ENCODE data around the gene DNAI7. TPM values are rescaled to one million over a fixed set of nuclear protein-coding genes. Genes with fewer than 3 reads are reported as not detected.

The DNAI7 gene
- not detected in 2 replicates for total RNA-seq

GRCh38 chr12:25195056-25195971 is at the start of gene DNAI7, which contains the start of gene ETFRF1:
TSS of gene DNAI7 (minus strand) at chr12:25195160. CDS start at chr12:25195078, 82 bp downstream.
TSS of gene ETFRF1 (plus strand) at chr12:25195237. CDS start at chr12:25203957, 8,720 bp downstream.
- peak; percentile 98 to 99 for DNase-seq (ENCODE audit: low read depth in 2 of 2)

GRCh38 chr12:25243680-25243990 is 48.7 kb upstream of the DNAI7 start:
- no peak for DNase-seq (ENCODE audit: low read depth in 2 of 2)

GRCh38 chr12:25242981-25243679 is 48.2 kb upstream of the DNAI7 start:
- peak; percentile 28 to 67 for DNase-seq (ENCODE audit: low read depth in 2 of 2)

- DNase-seq (ENCODE audit: low read depth in 2 of 2): peak; percentile 67 to 76
These were observed 46.4 kb upstream of the DNAI7 start for GRCh38 chr12:25241167-25242020.

GRCh38 chr12:25236626-25237025 is 41.7 kb upstream of the DNAI7 start:
- no peak for DNase-seq (ENCODE audit: low read depth in 2 of 2)

DNA sequence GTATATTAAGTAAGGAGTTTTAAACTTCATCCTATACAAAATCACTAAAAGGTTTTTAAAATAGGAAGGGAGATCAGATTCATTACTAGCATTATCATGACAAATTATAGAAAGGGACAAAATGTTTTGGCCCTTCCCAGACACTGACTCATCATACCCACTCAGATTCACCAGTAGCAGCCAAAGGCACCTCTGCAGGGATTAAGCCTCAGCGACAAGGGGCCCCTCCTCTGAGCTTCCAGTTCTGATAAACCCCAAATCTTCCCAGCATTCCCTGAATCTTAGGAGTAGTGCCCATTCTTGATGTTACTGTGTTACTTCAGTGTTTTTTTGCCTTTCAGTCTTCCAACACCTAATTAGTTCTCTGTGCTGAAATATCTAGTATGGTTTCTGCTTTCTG is 41.2 kb upstream of the DNAI7 start:
- DNase-seq (ENCODE audit: low read depth in 2 of 2): peak in 1 of 2 donors; percentile 7

- no peak for DNase-seq (ENCODE audit: low read depth in 2 of 2)
These were observed 18.4 kb upstream of the DNAI7 start for GRCh38 chr12:25213338-25213737.

DNA sequence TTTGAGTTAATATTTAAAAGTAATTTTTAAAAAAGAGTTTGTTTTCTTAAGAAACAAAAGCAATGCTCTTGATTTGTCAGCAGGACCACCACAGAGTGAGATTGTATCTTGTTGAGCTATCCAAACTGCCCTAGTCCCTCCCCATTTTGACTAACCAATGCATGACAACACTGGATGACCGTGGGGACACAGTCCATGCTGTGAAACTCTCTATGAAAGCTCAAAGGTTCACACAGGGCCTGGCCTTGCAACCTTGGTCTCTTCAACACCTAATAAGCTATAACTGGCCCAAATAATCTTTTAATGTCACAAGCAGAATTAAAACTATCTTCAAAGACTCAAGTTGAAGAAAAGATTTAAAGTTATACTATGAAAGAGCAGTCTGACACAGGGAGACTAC is 13.6 kb upstream of the DNAI7 start:
- DNase-seq (ENCODE audit: low read depth in 2 of 2): no peak

DNA sequence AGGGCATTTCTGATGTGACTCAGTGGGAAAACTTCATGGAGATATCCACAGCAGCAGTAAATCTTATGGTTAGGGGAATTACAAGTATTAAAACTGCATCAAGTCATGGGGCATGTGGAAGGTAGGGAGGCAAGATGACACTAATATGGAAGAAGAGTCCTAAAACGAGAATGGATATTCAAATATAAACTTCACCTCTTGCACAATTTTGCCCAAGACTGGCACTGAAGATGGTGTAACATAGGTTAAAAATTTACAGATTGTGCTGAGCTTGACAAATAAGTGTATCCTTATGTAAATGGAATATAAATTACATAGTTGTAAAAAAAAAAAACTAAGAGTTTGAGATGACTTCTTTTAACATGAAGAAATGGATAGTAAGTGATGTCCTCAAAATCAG is 12.9 kb upstream of the DNAI7 start:
- DNase-seq (ENCODE audit: low read depth in 2 of 2): no peak

- DNase-seq (ENCODE audit: low read depth in 2 of 2): no peak
These were observed 12.5 kb upstream of the DNAI7 start for GRCh38 chr12:25207411-25207810.

DNA sequence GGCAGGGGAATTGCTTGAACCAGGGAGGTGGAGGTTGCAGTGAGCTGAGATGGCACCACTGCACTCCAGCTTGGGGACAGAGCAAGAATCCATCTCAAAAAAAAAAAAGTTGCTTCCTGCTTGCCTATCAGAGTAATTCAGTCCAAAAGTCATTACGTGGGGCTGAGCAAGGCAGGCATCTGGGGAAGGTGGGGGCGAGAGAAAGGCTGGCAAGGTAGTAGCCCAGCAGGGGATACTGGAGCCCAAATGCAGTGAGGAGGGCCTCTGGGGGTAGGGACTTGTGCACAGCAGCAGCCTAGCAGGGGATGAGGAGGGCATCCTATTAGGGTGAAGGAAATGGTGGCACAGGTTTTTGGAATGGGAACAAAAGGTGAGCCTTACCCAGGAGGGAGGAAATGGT is 7.2 kb upstream of the DNAI7 start:
- DNase-seq (ENCODE audit: low read depth in 2 of 2): no peak

GRCh38 chr12:25200703-25201102 is 5.7 kb upstream of the DNAI7 start:
- DNase-seq (ENCODE audit: low read depth in 2 of 2): peak; percentile 9 to 38

DNA sequence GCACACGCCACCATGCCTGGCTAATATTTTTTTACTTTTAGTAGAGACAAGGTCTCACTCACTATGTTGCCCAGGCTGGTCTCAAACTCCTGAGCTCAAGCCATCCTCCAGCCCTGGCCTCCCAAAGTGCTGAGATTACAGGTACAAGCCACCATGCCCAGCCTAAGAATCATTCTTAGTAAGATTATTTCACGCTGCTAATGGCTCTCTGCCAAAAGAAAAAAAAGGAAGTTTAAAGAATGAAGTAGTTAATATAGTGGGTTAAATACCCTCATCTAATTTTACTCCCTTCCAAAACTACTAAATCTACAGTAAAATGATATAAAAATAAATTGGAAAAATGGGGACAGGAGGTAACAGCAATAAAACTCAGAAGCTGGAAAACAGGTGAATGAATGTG is 2.6 kb upstream of the DNAI7 start:
- DNase-seq (ENCODE audit: low read depth in 2 of 2): no peak

GRCh38 chr12:25194722-25195055 is 271 bp downstream of the DNAI7 start:
- DNase-seq (ENCODE audit: low read depth in 2 of 2): no peak

DNA sequence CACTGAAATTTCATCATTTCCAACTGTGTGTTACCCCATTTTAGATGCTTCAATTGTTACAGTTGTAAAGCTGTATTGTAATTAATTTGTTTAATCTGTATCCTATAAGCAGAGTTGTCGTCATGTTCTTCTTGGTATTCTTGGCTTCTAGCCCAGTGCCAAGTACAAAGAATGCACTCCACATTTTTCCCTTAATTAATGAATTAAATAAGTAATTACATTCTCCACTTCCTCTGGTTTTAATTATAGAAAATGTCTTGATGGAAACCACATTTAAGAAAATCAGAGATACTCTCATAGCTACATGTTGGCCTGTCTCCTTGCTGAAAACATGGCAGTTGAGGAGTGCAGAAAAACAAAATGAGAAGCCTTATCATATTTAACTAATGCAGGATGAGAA is 746 bp downstream of the DNAI7 start:
- DNase-seq (ENCODE audit: low read depth in 2 of 2): no peak

- no peak for DNase-seq (ENCODE audit: low read depth in 2 of 2)
These were observed 4.2 kb downstream of the DNAI7 start for GRCh38 chr12:25190793-25191192.

DNA sequence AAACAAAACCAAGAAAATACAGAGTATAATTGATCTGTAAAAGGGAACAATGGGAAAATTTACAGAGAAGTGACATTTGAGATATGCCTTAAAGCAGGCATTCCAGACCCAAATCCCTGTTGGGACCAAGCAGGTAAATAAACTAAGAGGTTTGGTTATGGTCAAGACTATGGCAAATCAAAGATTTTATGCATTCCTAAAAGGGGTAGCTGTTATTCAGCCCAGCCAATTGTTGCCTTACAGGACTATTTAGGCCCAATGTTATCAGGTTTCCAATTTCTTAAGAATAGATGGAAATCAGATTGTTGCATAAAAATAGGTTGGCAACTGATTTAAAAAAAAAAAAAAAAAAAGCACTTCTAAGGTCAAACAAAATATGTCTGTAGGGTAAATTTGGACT is 5.3 kb downstream of the DNAI7 start:
- DNase-seq (ENCODE audit: low read depth in 2 of 2): no peak

GRCh38 chr12:25187781-25188180 is 7.2 kb downstream of the DNAI7 start:
- no peak for DNase-seq (ENCODE audit: low read depth in 2 of 2)

- no peak for DNase-seq (ENCODE audit: low read depth in 2 of 2)
These were observed 8.1 kb downstream of the DNAI7 start for GRCh38 chr12:25186788-25187402.

- no peak for DNase-seq (ENCODE audit: low read depth in 2 of 2)
These were observed 8.7 kb downstream of the DNAI7 start for GRCh38 chr12:25186038-25186787.

- no peak for DNase-seq (ENCODE audit: low read depth in 2 of 2)
These were observed 10.8 kb downstream of the DNAI7 start for GRCh38 chr12:25184132-25184531.

All from lung microvascular endothelial cell (primary cell).